HepG2 (cell line): ENCODE data around the gene MYO1B. TPM values are rescaled to one million over a fixed set of nuclear protein-coding genes. Genes with fewer than 3 reads are reported as not detected.

ENCODE experiments used
- ARID4A ChIP-seq: sonication (generic); formaldehyde crosslinking; IDR thresholded peaks from 2 replicates; pipeline ENCODE4 v1.5.0; 2020; ENCODE audit warnings: mild to moderate bottlenecking, missing genetic modification reagents, borderline replicate concordance
- HHEX ChIP-seq: IDR thresholded peaks from 2 replicates; pipeline ENCODE4 v1.6.1; 2016; ENCODE audit warnings: control low read depth
- KDM6A ChIP-seq: IDR thresholded peaks from 2 replicates; pipeline ENCODE4 v1.6.1; 2016; ENCODE audit warnings: low read depth
- NFYC ChIP-seq: IDR thresholded peaks from 2 replicates; pipeline ENCODE4 v1.6.1; 2016; ENCODE audit warnings: missing genetic modification reagents, missing compliant biosample characterization
- PCBP1 ChIP-seq: fragments of 200-400 bp; formaldehyde crosslinking; IDR thresholded peaks from 2 replicates; pipeline ENCODE4 v1.6.1; 2017; ENCODE audit warnings: mild to moderate bottlenecking, low read depth, low read length, borderline replicate concordance
- RARG ChIP-seq: sonication (generic); formaldehyde crosslinking; IDR thresholded peaks from 2 replicates; pipeline ENCODE4 v1.4.0; 2020; ENCODE audit warnings: low read depth, mild to moderate bottlenecking, missing genetic modification reagents
- SP1 ChIP-seq, 2 experiments: fragments of 450-650 bp in 1 of 2; sonication (generic) in 1 of 2; formaldehyde crosslinking in 1 of 2; IDR thresholded peaks; 2 replicates each; pipeline versions ENCODE4 v1.4.0 to v1.6.1; 2016 to 2020; ENCODE audit warnings: missing genetic modification reagents in 1 of 2
- ZBTB39 ChIP-seq: sonication (generic); formaldehyde crosslinking; IDR thresholded peaks from 2 replicates; pipeline ENCODE4 v1.5.0; 2020; ENCODE audit warnings: missing genetic modification reagents
- ZBTB7A ChIP-seq: sonication (generic); formaldehyde crosslinking; IDR thresholded peaks from 2 replicates; pipeline ENCODE4 v1.8.0; 2022; ENCODE audit warnings: mild to moderate bottlenecking, missing genetic modification reagents
- ZNF564 ChIP-seq: sonication (generic); formaldehyde crosslinking; IDR thresholded peaks from 2 replicates; pipeline ENCODE4 v1.8.1; 2023; ENCODE audit warnings: mild to moderate bottlenecking, missing genetic modification reagents
- ZSCAN31 ChIP-seq: sonication (generic); formaldehyde crosslinking; IDR thresholded peaks from 2 replicates; pipeline ENCODE4 v1.5.0; 2020; ENCODE audit warnings: low read depth, mild to moderate bottlenecking, missing genetic modification reagents
- polyA plus RNA-seq, 8 experiments: library from polyadenylated mRNA; depleted of rRNA in 3 of 8; stranded (reverse) in 7 of 8; unstranded in 1 of 8; fragments of >200 nt; fragmentation: Illumina TruSeq in 4 of 8; extraction: Trizol in 4 of 8; gene quantifications; 2 replicates each; pipeline versions ENCODE4 v1.2.1 to v1.2.3, GENCODE V29; 2011 to 2016; ENCODE audit warnings: low read depth in 4 of 8, missing spikeins in 1 of 8, mixed read lengths in 1 of 8; ENCODE audit not compliant: insufficient read depth in 1 of 8
- total RNA-seq, 5 experiments: library from RNA; depleted of rRNA; stranded (reverse); fragments of >200 nt; fragmentation: Illumina TruSeq; extraction: Trizol; gene quantifications; 2 replicates each; pipeline ENCODE4 v1.2.3, GENCODE V29; 2016; ENCODE audit warnings: low read depth in 1 of 5
- TF ChIP-seq, protein P1 (sequence below): sonication (generic); formaldehyde crosslinking; conservative IDR thresholded peaks from 2 replicates; pipeline ENCODE4 v1.4.0; 2020; ENCODE audit warnings: missing genetic modification reagents
- TF ChIP-seq, protein P2 (sequence below), 2 experiments: sonication (generic) in 1 of 2; formaldehyde crosslinking in 1 of 2; IDR thresholded peaks; 2 replicates each; pipeline versions ENCODE4 v1.4.0 to v1.6.1; 2016 to 2020; ENCODE audit warnings: borderline replicate concordance in 1 of 2, low read depth in 1 of 2, mild to moderate bottlenecking in 1 of 2, missing genetic modification reagents in 1 of 2
- TF ChIP-seq, protein P3 (sequence below): sonication (generic); formaldehyde crosslinking; IDR thresholded peaks from 2 replicates; pipeline ENCODE4 v1.4.0; 2020; ENCODE audit warnings: missing genetic modification reagents

The MYO1B gene
- total and polyA plus RNA-seq, 2 of the 13 experiments (the other 11 are each of a cell fraction or from before 2014, with no cell fraction given): 36.9 to 89.8 TPM

DNA sequence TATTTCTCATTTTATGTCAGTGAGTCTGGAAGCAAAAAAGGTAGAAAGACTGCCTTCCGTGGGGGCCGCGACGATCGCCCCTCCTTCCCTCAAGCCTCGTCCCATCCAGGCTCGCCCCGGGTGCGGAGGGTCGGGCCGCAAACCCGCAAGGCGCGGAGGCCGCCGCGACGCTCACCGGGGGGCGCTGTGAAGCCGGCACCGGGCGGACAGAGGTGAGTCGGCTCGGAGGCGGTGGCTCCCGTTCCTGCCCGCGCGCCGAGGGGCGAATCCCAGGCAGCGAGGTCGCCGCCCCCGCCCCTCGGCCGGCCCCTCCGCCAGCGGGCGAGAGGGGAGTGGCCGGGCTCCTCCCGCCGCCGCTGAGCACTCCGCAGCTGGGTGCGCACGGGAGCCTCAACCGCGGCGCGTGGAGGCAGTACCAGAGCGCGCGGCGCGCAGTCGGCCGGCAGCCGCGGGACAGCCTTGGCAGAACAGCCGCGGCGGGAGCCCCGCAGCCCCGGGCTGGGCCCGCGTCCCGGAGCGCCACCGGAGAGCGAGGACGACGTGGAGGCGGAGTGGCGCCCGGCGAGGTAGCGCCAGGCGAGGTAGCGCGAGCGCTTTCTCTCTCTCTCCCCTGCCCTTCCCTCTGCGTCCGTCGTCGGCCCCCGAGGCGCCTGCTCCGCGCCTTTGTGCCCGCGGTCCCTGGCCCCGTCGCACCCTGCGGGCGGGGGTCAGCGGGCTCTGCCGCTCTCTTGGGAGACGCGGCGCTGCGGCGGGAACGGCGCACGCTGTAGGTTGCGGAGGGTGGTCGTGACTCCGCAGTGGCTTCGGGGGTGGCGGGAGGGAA lies at the start of gene MYO1B (continued):
- TF ChIP-seq ARID4A (CRISPR knock-in tag) (peak; percentile 78), SP1 (IDR thresholded peaks at IDR 0.05) (no peak), SP1 (CRISPR knock-in tag; IDR thresholded peaks at IDR 0.05) (peak; percentile 73), HHEX (no peak), ZBTB39 (CRISPR knock-in tag) (no peak), NFYC (0 out of 2 replicates have a peak, but pooled peaks have one; percentile 19), RARG (CRISPR knock-in tag) (peak; percentile 74; the same call in 1 of the 2 replicates), ZSCAN31 (CRISPR knock-in tag) (peak; percentile 91), ZBTB7A (peak; percentile 88), KDM6A (CRISPR knock-in tag) (no peak), PCBP1 (no peak), ZNF564 (CRISPR knock-in tag) (no peak)
- TF ChIP-seq, protein P1, sequence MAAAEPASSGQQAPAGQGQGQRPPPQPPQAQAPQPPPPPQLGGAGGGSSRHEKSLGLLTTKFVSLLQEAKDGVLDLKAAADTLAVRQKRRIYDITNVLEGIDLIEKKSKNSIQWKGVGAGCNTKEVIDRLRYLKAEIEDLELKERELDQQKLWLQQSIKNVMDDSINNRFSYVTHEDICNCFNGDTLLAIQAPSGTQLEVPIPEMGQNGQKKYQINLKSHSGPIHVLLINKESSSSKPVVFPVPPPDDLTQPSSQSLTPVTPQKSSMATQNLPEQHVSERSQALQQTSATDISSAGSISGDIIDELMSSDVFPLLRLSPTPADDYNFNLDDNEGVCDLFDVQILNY (CRISPR knock-in tag): peak; percentile 76; the same call in 1 of the 2 replicates
- TF ChIP-seq, protein P2, sequence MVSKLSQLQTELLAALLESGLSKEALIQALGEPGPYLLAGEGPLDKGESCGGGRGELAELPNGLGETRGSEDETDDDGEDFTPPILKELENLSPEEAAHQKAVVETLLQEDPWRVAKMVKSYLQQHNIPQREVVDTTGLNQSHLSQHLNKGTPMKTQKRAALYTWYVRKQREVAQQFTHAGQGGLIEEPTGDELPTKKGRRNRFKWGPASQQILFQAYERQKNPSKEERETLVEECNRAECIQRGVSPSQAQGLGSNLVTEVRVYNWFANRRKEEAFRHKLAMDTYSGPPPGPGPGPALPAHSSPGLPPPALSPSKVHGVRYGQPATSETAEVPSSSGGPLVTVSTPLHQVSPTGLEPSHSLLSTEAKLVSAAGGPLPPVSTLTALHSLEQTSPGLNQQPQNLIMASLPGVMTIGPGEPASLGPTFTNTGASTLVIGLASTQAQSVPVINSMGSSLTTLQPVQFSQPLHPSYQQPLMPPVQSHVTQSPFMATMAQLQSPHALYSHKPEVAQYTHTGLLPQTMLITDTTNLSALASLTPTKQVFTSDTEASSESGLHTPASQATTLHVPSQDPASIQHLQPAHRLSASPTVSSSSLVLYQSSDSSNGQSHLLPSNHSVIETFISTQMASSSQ (IDR thresholded peaks at IDR 0.05; ENCODE audit: low read depth): no peak
- TF ChIP-seq, protein P2 (CRISPR knock-in tag; IDR thresholded peaks at IDR 0.05; ENCODE audit: borderline replicate concordance): no peak
- TF ChIP-seq, protein P3, sequence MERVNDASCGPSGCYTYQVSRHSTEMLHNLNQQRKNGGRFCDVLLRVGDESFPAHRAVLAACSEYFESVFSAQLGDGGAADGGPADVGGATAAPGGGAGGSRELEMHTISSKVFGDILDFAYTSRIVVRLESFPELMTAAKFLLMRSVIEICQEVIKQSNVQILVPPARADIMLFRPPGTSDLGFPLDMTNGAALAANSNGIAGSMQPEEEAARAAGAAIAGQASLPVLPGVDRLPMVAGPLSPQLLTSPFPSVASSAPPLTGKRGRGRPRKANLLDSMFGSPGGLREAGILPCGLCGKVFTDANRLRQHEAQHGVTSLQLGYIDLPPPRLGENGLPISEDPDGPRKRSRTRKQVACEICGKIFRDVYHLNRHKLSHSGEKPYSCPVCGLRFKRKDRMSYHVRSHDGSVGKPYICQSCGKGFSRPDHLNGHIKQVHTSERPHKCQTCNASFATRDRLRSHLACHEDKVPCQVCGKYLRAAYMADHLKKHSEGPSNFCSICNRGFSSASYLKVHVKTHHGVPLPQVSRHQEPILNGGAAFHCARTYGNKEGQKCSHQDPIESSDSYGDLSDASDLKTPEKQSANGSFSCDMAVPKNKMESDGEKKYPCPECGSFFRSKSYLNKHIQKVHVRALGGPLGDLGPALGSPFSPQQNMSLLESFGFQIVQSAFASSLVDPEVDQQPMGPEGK (CRISPR knock-in tag): peak; percentile 78
